Smooth muscle cell (in vitro differentiated cells): ENCODE results near the gene HSD17B14. TPM values are rescaled to one million over a fixed set of nuclear protein-coding genes. Genes with fewer than 3 reads are reported as not detected.

Source experiments
- DNase-seq: peaks from one replicate; lab custom pipeline; 2025; ENCODE audit not compliant: unreplicated experiment; lab: John Stamatoyannopoulos, UW
- H2AFZ ChIP-seq: fragments of 200-600 bp; sonication (generic); 2 replicates; pipeline ENCODE4 v1.6.0; 2016; ENCODE audit warnings: antibody characterized with exemption, low read depth, mild to moderate bottlenecking
- H3F3A ChIP-seq: fragments of 200-600 bp; sonication (generic); 2 replicates; pipeline ENCODE4 v1.6.0; 2017; ENCODE audit warnings: antibody characterized with exemption, low read depth
- H3K27ac ChIP-seq: fragments of 200-600 bp; sonication (generic); 2 replicates; pipeline ENCODE4 v1.5.1; 2016; ENCODE audit warnings: low read depth, mild to moderate bottlenecking
- H3K27me3 ChIP-seq: fragments of 200-600 bp; sonication (generic); 2 replicates; pipeline ENCODE4 v1.6.1; 2016; ENCODE audit warnings: low read depth, mild to moderate bottlenecking
- H3K36me3 ChIP-seq: fragments of 200-600 bp; sonication (generic); 2 replicates; pipeline ENCODE4 v1.5.1; 2016; ENCODE audit warnings: low read depth
- H3K4me1 ChIP-seq: fragments of 200-600 bp; sonication (generic); 2 replicates; pipeline ENCODE4 v1.5.1; 2016; ENCODE audit warnings: low read depth
- H3K4me2 ChIP-seq: fragments of 200-600 bp; sonication (generic); 2 replicates; pipeline ENCODE4 v1.6.0; 2016; ENCODE audit warnings: mild to moderate bottlenecking
- H3K4me3 ChIP-seq: fragments of 200-600 bp; sonication (generic); 2 replicates; pipeline ENCODE4 v1.5.1; 2016; ENCODE audit warnings: mild to moderate bottlenecking
- H3K79me2 ChIP-seq: fragments of 200-600 bp; sonication (generic); 2 replicates; pipeline ENCODE4 v1.6.0; 2016; ENCODE audit warnings: low read depth, mild to moderate bottlenecking
- H3K9ac ChIP-seq: fragments of 200-600 bp; sonication (generic); 2 replicates; pipeline ENCODE4 v1.6.0; 2016; ENCODE audit warnings: low read depth
- H3K9me3 ChIP-seq: fragments of 200-600 bp; sonication (generic); replicated peaks from 2 replicates; pipeline ENCODE4 v1.5.1; 2016; ENCODE audit warnings: low read depth
- H4K20me1 ChIP-seq: fragments of 200-600 bp; sonication (generic); 2 replicates; pipeline ENCODE4 v1.6.0; 2016; ENCODE audit warnings: low read depth
- CTCF ChIP-seq: fragments of 200-600 bp; sonication (generic); IDR thresholded peaks from 2 replicates; pipeline ENCODE4 v1.5.1; 2017; ENCODE audit warnings: borderline replicate concordance, mild to moderate bottlenecking, antibody characterized with exemption; ENCODE audit not compliant: insufficient read depth, poor library complexity, severe bottlenecking
- WGBS: methylation state at CpG from one replicate; pipeline ENCODE4 v1.1.7; 2016; ENCODE audit warnings: low lambda C conversion rate; 5-methylcytosine and 5-hydroxymethylcytosine counted together
- polyA plus RNA-seq: library from polyadenylated mRNA; unstranded; fragments of >200 nt; fragmentation: Nextera tagmentation; extraction: Ambion mirVana; gene quantifications from 2 replicates; pipeline ENCODE4 v1.2.1, GENCODE V29; 2016
- total RNA-seq: library from RNA; depleted of rRNA; stranded (reverse); fragments of >200 nt; gene quantifications from 2 replicates; pipeline ENCODE4 v1.2.3, GENCODE V29; 2014

Gene HSD17B14
- total and polyA plus RNA-seq, 2 experiments from 2014 or later: 16.4 to 19.3 TPM

DNA sequence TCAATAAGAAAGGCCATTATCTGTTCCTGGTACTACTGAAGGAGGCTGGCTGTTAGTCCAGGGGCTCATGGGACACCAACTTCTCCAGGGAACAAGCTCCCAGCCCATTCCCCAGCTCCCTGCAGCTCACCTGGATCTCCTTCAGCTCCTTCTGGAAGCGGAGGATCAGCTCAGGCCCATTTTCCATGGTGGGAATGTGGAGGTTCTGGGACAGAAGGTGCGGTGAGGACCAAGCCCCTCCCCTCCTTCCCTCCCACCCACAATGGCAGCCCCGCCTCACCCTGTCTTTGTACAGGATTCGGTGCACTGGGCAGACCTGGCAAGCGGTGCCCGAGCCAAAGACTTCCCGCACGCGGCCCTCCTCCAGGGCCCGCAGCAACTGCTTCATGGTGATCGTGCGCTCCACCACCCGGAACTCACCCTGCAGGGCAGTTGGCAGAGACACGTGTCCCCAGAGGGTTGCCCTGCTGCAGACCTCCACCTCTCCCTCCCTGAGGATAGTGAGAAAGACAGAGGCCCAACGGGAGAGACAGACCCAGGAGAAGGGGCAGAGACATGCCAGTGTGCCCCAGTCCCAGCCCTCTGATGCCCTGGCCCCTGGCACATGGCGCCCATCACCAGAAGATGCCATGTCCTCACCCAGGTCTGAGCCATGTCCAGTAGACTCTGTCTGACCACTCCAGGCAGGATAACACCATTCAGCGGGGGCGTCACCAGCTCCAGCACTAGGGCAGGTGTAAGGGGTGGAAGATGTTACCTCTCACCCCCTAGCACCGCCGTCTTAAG lies 39.8 kb downstream of the HSD17B14 start:
- H3K27ac ChIP-seq: no peak overlapping the region
- no peak overlapping the region for H2AFZ ChIP-seq
- no peaks in the 10 kb centered on the region for H3K79me2 ChIP-seq
- H3F3A ChIP-seq: no peaks in the 10 kb centered on the region
- no peak overlapping the region for H3K9ac ChIP-seq
- no peaks in the 10 kb centered on the region for H3K27me3 ChIP-seq
- no peak overlapping the region for H3K4me3 ChIP-seq
- H3K9me3 ChIP-seq: no peaks in the 10 kb centered on the region
- H3K4me1 ChIP-seq: peaks cover 5% of the 10 kb centered on the region
- H4K20me1 ChIP-seq: no peaks in the 10 kb centered on the region
- no peak for TF ChIP-seq CTCF
- no peaks in the 10 kb centered on the region for H3K36me3 ChIP-seq
- WGBS: 94% methylated on average over 18 of the region's 20 CpGs
- no peak for DNase-seq
- no peak overlapping the region for H3K4me2 ChIP-seq

GRCh38 chr19:48795685-48796070 lies 40.6 kb downstream of the HSD17B14 start:
- no peak overlapping the region for H3K4me2 ChIP-seq
- DNase-seq: no peak
- H3K36me3 ChIP-seq: no peaks in the 10 kb centered on the region
- H2AFZ ChIP-seq: no peak overlapping the region
- H3K27me3 ChIP-seq: no peaks in the 10 kb centered on the region
- no peaks in the 10 kb centered on the region for H3K79me2 ChIP-seq
- H3K9me3 ChIP-seq: no peaks in the 10 kb centered on the region
- peak overlapping the region; percentile 61 for H3K27ac ChIP-seq
- no peaks in the 10 kb centered on the region for H3F3A ChIP-seq
- WGBS: 71% methylated on average over 2 of the region's 2 CpGs
- H3K9ac ChIP-seq: no peak overlapping the region
- H3K4me3 ChIP-seq: no peak overlapping the region
- H3K4me1 ChIP-seq: peaks cover 5% of the 10 kb centered on the region
- H4K20me1 ChIP-seq: no peaks in the 10 kb centered on the region
- TF ChIP-seq CTCF: no peak

GRCh38 chr19:48795055-48795684 lies 41.1 kb downstream of the HSD17B14 start:
- H3K9ac ChIP-seq: peak overlapping the region; percentile 46
- H3F3A ChIP-seq: no peaks in the 10 kb centered on the region
- TF ChIP-seq CTCF: peak; percentile 97
- H3K4me1 ChIP-seq: peaks cover 5% of the 10 kb centered on the region
- H3K27me3 ChIP-seq: no peaks in the 10 kb centered on the region
- DNase-seq: peak; percentile 91
- peak overlapping the region; percentile 60 for H3K4me3 ChIP-seq
- H2AFZ ChIP-seq: peak overlapping the region; percentile 6
- H3K4me2 ChIP-seq: peak overlapping the region; percentile 77
- 7% methylated on average over 38 of the region's 38 CpGs for WGBS
- H3K27ac ChIP-seq: peak overlapping the region; percentile 61
- no peaks in the 10 kb centered on the region for H3K36me3 ChIP-seq
- no peaks in the 10 kb centered on the region for H3K9me3 ChIP-seq
- H3K79me2 ChIP-seq: no peaks in the 10 kb centered on the region
- no peaks in the 10 kb centered on the region for H4K20me1 ChIP-seq

GRCh38 chr19:48794291-48794690 lies 42.0 kb downstream of the HSD17B14 start:
- Histone ChIP-seq H3K9ac (no peak overlapping the region), H3K27me3 (no peaks in the 10 kb centered on the region), H3K9me3 (no peaks in the 10 kb centered on the region), H3K79me2 (no peaks in the 10 kb centered on the region), H3K4me1 (peaks cover 3% of the 10 kb centered on the region), H3K36me3 (no peaks in the 10 kb centered on the region), H3K4me3 (no peak overlapping the region), H4K20me1 (no peaks in the 10 kb centered on the region), H3F3A (no peaks in the 10 kb centered on the region), H3K27ac (no peak overlapping the region), H3K4me2 (no peak overlapping the region), H2AFZ (no peak overlapping the region)
- WGBS: 93% methylated on average over 6 of the region's 6 CpGs
- DNase-seq: no peak
- TF ChIP-seq CTCF: no peak
